ENCODE results near the gene ARHGEF37.
"Not testable (repeated sequence)": the region's sequence is repeated elsewhere in the genome, so short reads cannot be mapped to it uniquely, and the experiment has no call there.

The ARHGEF37 gene

DNA sequence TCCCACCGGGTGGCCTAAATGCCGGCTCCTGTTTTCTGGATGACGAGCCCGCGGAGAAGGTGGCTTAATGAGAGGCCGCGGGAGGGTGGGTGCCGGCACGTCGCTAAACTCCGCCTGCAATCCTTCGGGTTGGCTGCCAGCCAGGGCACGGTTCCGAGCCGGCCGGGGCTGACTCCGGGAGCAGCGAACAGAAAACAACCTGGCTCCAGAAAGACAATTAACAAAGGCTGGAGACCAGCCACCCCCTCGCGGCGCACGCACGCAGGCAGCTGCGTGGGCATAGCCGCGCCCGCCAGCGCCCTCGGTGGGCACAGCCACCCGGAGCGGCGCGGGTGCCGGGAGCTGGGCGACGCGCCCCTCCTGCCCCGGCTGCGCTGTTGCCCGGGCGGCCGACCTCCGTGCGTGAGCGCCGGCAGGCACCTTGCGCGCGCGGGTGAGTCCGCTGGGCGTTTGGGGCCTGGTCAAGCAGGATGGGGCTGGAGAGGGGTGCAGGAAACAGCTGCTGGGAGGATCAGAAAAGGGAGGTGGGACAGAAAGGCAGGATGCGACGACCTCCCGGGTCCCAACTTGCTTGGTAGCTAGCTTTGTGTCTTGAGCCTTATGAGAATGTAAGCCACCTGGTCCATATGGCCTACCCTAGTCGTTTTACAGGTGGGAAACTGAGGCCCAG lies at the start of gene ARHGEF37:
TSS of gene ARHGEF37 (plus strand) at position 307 of the 670 bp plus-strand sequence. CDS start 16,272 bp downstream, outside the sequence.
- DNase-seq: peak; percentile 84

GRCh38 chr5:149532413-149532812 lies 48.9 kb upstream of the ARHGEF37 start:
- no peak for DNase-seq

DNA sequence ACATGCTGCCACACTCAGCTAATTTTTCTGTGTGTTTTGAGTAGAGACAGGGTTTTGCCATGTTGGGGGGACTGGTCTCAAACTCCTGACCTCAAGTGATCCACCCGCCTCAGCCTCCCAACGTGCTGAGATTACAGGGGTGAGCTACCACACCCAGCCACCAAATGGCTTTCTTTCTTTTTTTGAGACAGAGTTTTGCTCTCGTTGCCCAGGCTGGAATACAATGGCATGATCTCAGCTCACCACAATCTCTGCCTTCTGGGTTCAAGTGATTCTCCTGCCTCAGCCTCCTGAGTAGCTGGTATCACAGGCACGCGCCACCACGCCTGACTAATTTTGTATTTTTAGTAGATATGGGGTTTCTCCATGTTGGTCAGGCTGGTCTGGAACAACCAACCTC lies 45.5 kb upstream of the ARHGEF37 start:
- not testable (repeated sequence) for DNase-seq

DNA sequence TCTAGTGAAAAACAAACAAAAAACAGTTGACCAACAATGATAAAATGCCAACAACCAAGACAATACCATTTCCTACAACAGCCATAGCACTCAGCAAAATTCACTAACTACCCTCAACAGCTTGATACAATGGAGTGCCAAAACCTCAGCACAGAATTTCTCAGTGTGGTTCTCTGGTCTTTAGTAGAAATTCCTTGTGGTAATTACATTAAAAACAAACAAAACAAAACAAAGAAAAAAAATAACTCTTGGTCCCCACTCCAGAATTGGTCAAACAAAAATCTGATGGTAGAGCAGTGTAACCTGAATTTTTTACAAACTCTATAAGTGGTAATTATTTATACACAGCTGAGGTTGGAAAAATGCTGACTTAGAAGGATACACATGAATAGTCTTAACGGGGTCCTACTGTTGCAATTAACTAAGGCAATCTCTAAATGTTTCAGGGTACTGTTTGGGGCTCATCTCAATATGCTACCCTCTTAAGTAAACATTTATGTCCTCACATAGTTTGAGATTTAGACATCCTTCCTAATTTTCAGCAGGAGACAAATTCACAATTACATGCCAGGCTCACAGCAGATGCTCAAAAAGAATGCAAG lies 43.8 kb upstream of the ARHGEF37 start:
- DNase-seq: no peak

- no peak for DNase-seq
Observed at GRCh38 chr5:149540089-149540488, 41.2 kb upstream of the ARHGEF37 start.

- no peak for DNase-seq
Observed at GRCh38 chr5:149541893-149542292, 39.4 kb upstream of the ARHGEF37 start.

DNA sequence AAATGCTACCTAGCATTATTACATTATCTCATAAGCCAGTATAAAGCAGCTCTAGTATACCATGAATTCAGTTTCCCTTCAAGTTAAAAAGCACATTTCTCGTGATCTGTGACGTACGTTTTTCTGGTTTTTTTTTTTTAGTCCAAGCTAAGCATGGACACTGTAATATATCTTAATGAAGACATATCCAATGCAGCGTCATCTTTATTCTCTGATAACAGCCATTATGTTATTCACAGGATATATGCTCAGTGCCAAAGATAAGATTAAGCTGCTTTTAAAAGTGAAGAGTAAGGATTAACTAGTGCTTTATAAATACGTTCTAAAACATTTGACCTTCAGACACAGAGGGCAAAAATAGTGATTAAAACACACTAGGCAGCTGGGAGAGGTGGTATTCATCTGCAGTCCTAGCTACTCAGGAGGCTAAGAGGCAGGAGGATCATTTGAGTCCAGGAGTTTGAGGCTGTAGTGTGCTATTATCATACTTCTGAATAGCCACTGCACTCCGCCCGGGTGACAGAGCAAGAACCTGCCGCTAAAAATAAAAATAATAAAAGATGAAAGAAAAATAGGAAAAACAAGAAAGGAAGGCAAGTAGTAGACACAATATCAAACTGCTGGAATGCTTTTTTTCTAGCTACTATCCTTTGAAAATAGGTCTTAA lies 37.8 kb upstream of the ARHGEF37 start:
- no peak for DNase-seq

- DNase-seq: no peak
Observed at GRCh38 chr5:149544028-149544420, 37.3 kb upstream of the ARHGEF37 start.

- no peak for DNase-seq
Observed at GRCh38 chr5:149545327-149545726, 36.0 kb upstream of the ARHGEF37 start.

DNA sequence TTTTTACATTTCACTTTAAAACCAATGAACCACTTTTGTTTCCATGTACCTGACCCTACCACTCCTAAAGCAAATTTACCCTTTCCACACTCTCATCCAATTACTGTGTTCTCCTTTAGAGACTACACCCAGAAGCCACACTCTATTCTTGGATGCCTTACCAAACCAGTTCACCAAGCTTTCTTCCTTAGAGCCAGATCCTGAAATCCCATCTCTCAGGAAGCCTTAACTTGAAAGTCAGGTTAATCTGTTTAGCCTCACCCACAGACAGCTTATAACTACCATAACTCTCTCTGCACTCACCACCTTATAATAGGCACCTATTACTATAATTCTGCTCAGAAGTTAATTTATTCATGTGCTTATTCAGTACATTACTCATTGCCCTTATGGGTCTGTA lies 34.3 kb upstream of the ARHGEF37 start:
- peak; percentile 25 for DNase-seq

GRCh38 chr5:149549461-149550267 lies 31.6 kb upstream of the ARHGEF37 start:
- peak; percentile 80 for DNase-seq

DNA sequence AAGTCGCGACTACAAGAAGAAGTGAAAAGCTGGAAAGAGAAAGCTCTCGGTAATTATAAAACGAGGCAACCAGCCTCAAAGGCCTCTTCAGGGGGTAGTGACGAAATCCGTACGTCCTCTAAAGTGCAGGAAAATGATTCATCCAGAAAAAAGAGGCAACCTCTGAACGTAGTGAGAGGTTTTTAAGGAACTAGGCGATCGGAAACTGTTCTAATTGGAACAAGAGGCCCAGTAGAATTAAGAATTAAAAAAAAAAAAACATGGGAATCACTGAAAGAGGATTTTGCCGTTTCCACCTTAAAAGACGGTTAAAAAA lies 31.1 kb upstream of the ARHGEF37 start:
- no peak for DNase-seq

GRCh38 chr5:149550594-149551226 lies 30.6 kb upstream of the ARHGEF37 start:
- peak; percentile 74 for DNase-seq

DNA sequence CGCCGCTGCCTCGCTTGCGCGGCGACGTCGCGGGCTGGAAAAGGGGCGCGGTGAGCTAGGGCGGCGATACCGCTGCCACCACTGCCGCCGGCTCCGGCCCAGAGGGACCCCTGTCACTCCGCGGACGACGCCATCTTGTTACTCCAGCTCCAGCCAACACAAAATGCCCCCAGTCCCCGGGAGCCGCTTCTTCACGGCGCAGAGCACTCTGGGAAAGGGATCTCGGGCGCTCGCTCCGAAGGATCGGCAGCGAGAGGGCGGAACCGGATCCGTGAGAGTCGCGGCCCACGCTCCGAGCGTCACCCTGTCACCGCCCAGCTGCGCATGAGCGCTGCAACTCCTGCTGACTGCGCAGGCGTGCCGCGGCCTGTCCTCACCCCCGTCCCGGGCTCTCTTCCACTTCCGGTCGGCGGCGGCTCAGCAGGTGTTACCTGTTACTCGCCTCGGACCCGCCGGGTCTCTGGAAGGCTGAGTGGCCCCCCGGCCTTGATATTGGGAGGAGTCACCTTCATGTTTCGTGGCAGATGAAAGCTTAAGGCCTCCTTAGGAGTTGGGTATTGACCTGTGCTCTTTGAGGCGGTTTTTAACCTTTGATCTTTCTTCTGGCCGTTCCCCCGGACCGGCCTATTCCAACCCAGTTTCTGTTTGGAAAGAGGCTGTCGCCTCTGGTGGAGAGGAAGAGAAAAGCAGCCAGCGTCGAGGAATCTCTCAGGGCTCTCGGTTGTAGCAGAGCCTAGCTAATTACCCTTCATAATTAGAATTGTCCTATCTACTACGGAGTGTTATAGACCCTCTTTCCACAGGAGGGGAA lies 29.9 kb upstream of the ARHGEF37 start, which contains the start of gene CSNK1A1:
TSS of gene CSNK1A1 (minus strand) at position 213 of the 811 bp plus-strand sequence. CDS start 475 bp downstream, outside the sequence.
- peak; percentile 99 for DNase-seq

DNA sequence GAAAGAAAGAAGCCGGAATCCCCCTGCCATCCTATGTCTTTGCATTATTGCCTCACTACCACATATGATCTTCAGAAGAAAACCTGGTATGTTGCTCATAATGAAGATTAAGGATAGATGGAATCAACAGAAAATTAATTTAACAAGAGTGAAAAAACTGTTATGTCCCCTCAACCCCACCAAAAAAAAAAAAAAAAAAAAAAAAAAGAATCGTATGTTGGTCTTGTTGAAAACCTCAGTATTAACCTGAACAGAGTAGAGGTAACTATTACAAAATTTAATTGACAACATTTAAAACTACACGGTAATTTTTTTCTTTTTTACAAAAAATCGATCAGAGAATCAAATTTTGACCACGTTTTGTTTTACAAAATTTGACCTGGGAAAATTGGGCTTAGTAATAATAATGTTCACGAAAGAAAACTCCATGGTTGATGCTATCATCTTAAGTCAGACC lies 29.2 kb upstream of the ARHGEF37 start:
- no peak for DNase-seq

GRCh38 chr5:149552553-149553160 lies 28.6 kb upstream of the ARHGEF37 start:
- no peak for DNase-seq

- DNase-seq: no peak
Observed at GRCh38 chr5:149559706-149560105, 21.6 kb upstream of the ARHGEF37 start.

- DNase-seq: peak; percentile 38
Observed at GRCh38 chr5:149561848-149562247, 19.4 kb upstream of the ARHGEF37 start.

- DNase-seq: no peak
Observed at GRCh38 chr5:149563466-149563865, 17.8 kb upstream of the ARHGEF37 start.

DNA sequence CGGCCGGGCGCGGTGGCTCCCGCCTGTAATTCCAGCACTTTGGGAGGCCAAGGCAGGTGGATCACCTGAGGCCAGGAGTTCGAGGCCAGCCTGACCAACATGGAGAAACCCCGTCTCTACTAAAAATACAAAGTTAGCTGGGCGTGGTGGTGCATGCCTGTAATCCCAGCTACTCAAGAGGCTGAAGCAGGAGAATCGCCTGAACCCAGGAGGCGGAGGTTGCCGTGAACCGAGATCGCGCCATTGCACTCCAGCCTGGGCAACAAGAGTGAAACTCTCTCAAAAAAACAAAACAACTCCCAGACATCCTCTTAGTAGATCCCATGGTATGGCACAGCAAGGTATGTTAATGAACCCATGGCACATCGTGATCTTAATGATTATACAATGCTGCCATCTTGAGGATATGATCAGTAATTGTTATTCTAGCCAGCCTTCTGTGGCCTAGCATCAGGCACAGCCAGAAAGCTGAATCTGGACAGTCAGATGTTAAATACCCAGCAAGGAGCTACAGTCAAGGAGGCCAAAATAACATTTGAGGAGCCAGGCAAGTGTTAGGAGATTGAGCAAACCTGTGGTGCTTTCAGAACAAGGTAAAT lies 16.7 kb upstream of the ARHGEF37 start:
- peak; percentile 89 for DNase-seq

DNA sequence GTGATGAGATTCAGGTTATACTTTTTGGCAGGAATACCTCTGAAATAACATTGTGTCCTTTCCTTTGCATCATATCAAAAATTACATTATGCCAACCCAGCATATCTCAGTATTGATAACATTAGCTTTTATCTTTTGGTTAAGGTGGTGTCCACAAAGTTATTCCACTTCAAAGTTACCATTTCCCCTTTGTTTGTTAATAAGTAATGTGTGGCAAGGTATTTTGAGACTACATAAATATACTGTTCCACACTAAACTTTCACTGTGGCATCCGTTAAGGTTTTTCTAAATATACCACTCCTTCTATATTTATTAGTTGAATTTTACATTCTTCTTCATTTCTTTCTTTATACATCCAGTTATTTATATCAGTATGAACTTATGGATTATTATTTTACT lies 14.1 kb upstream of the ARHGEF37 start:
- DNase-seq: no peak

Measured in eye (tissue), 1 donor.